Neural crest cell (in vitro differentiated cells): ENCODE data around the gene PPP2R2C. TPM values are rescaled to one million over a fixed set of nuclear protein-coding genes. Genes with fewer than 3 reads are reported as not detected.

Experiments
- DNase-seq: peaks from one replicate; pipeline ENCODE4 v3.0.0; 2021; ENCODE audit warnings: low read depth, mixed read lengths, low spot score
- H3K27ac Mint-ChIP-seq: one replicate; pipeline ENCODE4 v1.8.0; 2021; ENCODE audit warnings: mild to moderate bottlenecking, mixed read lengths; ENCODE audit not compliant: unreplicated experiment
- H3K27me3 Mint-ChIP-seq: 2 replicates; pipeline ENCODE4 v1.8.0; 2021; ENCODE audit warnings: low read depth, mild to moderate bottlenecking, mixed read lengths
- H3K36me3 Mint-ChIP-seq: 2 replicates; pipeline ENCODE4 v1.8.0; 2021; ENCODE audit warnings: low read depth, mild to moderate bottlenecking, mixed read lengths
- H3K4me1 Mint-ChIP-seq: 2 replicates; pipeline ENCODE4 v1.8.0; 2021; ENCODE audit warnings: mixed read lengths
- H3K4me3 Mint-ChIP-seq: one replicate; pipeline ENCODE4 v1.8.0; 2021; ENCODE audit warnings: mild to moderate bottlenecking, mixed read lengths
- H3K9me3 Mint-ChIP-seq: 2 replicates; pipeline ENCODE4 v1.8.0; 2021; ENCODE audit warnings: mixed read lengths
- total RNA-seq: library from RNA; stranded (reverse); gene quantifications from 2 replicates; pipeline ENCODE4 v1.2.1, GENCODE V29; 2021
- TF ChIP-seq, protein P1 (sequence below): fragments of 200-600 bp; sonication (generic); conservative IDR thresholded peaks from 2 replicates; pipeline ENCODE4 v1.5.0; 2021; ENCODE audit warnings: antibody characterized with exemption, mild to moderate bottlenecking

Gene PPP2R2C
- total RNA-seq, 1 donor from 2014 or later = 0.35 TPM

DNA sequence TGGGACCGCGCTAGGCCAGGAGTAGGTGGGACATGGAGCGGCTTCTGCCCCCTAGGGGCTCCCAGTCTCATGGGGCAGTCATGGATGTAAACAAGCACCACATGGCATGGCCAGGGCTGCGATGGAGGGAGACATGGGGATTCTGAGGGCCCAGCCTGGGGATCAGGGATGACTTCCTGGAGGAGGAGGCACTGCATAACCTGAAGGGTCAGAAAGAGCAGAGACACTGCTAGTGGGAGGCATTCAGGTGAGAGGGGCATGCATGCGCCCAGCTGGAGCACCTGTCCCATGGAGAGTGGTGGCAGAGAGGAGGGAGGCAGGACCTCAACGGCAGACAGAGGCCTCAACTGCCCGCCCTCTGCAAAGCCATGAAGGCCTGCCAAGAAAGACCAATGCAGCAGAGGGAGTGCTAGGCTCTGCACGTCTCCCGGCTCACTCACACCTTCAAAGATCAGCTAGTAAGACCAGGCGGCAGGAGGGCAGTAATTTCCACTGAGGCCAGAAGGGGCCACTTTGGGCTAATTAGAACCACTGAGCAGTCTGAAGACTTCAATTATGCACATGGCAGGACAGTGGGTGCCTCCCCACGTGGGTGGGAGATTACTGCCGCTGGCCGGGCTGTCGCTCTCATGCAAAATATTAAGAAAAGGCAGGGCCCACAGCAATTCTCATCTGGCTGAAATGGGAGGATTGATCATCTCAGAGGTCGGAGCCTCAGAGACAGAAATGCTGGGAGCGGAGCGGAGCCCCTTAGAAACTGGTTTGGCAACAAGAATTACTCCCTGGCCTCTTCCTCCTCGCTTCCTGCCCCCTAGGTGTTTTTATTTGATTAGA is 69.6 kb downstream of the PPP2R2C start:
- H3K27me3 Mint-ChIP-seq = peaks cover 88% of the 10 kb centered on the region
- H3K36me3 Mint-ChIP-seq = no peaks in the 10 kb centered on the region
- no peak overlapping the region for H3K27ac Mint-ChIP-seq
- peaks cover 5% of the 10 kb centered on the region for H3K4me1 Mint-ChIP-seq
- DNase-seq = no peak
- H3K4me3 Mint-ChIP-seq = no peak overlapping the region
- TF ChIP-seq, protein P1, sequence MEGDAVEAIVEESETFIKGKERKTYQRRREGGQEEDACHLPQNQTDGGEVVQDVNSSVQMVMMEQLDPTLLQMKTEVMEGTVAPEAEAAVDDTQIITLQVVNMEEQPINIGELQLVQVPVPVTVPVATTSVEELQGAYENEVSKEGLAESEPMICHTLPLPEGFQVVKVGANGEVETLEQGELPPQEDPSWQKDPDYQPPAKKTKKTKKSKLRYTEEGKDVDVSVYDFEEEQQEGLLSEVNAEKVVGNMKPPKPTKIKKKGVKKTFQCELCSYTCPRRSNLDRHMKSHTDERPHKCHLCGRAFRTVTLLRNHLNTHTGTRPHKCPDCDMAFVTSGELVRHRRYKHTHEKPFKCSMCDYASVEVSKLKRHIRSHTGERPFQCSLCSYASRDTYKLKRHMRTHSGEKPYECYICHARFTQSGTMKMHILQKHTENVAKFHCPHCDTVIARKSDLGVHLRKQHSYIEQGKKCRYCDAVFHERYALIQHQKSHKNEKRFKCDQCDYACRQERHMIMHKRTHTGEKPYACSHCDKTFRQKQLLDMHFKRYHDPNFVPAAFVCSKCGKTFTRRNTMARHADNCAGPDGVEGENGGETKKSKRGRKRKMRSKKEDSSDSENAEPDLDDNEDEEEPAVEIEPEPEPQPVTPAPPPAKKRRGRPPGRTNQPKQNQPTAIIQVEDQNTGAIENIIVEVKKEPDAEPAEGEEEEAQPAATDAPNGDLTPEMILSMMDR = no peak
- H3K9me3 Mint-ChIP-seq = no peaks in the 10 kb centered on the region

GRCh38 chr4:6401797-6402196 is 70.6 kb downstream of the PPP2R2C start:
- peaks cover 88% of the 10 kb centered on the region for H3K27me3 Mint-ChIP-seq

DNA sequence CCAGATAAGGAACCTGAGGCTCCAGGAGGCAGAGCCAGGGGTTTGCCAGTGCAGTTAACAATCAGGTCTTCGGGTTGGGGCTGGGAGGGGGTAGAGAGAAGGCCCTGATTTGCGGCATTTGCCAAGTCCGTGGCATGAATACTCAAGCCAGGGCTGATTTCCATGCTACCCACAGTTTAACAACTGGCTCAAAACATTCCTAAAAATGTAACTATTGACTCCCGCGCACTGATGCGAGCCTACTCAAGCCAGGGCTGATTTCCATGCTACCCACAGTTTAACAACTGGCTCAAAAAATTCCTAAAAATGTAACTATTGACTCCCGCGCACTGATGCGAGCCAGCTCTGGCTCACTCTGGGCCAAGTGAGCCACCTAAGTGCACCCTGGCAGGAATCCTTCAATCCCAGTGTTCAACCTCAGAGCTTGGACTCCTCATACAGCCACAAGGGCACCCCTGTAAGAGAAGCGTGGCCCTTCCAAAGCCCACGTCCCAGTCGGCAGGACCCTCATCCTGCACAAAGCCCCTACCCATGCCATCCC is 75.6 kb downstream of the PPP2R2C start:
- Mint-ChIP-seq H3K27ac (no peak overlapping the region), H3K27me3 (peaks cover 43% of the 10 kb centered on the region), H3K36me3 (no peaks in the 10 kb centered on the region), H3K4me1 (no peaks in the 10 kb centered on the region), H3K9me3 (no peaks in the 10 kb centered on the region), H3K4me3 (no peak overlapping the region)
- no peak for DNase-seq
- TF ChIP-seq, protein P1 = no peak

More at GRCh38 chr4:6401797-6402196, 70.6 kb downstream of the PPP2R2C start:
- H3K36me3 Mint-ChIP-seq = no peaks in the 10 kb centered on the region
- no peak overlapping the region for H3K27ac Mint-ChIP-seq
- H3K9me3 Mint-ChIP-seq = no peaks in the 10 kb centered on the region
- DNase-seq = no peak
- no peak overlapping the region for H3K4me3 Mint-ChIP-seq
- peaks cover 5% of the 10 kb centered on the region for H3K4me1 Mint-ChIP-seq
- TF ChIP-seq, protein P1 = no peak

DNA sequence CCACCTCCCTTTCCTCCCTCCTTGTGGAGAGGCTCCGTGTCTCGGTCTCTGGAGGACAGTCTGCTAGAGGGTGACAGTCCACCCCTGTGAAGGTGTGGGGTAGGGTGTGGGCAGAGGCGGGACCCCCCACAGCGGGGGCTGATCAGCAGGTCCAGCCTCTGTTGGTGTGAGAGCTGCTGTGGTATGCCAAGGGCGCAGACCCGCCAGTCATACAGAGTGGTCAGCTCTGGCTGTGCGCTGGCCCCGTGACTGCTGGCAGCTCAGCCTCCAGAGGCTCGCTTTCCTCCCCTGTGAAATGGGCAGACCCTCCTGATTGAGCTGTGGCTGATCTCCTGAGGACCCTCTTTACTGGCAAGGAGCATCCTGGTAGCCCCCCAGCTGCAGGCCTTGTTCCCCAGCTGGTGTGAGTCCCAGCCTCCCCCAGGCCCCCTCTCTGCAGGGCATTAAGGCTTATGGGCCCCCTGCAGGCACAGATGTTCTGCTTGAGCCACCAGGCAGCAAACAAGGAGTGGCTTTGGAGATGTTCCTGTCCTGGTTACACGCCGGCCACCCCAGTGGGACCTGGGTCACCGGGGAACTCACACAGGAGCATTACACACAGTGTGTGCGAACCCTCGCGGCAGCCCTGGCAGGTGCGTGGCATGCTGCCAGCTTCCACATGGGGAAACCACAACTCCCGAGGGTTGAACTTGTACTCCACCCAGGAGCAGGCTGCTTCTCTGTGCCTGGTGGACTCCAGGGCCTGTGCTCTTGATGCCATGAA is 76.8 kb downstream of the PPP2R2C start:
- TF ChIP-seq, protein P1 = no peak
- H3K36me3 Mint-ChIP-seq = no peaks in the 10 kb centered on the region
- H3K9me3 Mint-ChIP-seq = no peaks in the 10 kb centered on the region
- no peak overlapping the region for H3K27ac Mint-ChIP-seq
- H3K4me3 Mint-ChIP-seq = no peak overlapping the region
- H3K4me1 Mint-ChIP-seq = no peaks in the 10 kb centered on the region
- DNase-seq = no peak
- peaks cover 32% of the 10 kb centered on the region for H3K27me3 Mint-ChIP-seq

DNA sequence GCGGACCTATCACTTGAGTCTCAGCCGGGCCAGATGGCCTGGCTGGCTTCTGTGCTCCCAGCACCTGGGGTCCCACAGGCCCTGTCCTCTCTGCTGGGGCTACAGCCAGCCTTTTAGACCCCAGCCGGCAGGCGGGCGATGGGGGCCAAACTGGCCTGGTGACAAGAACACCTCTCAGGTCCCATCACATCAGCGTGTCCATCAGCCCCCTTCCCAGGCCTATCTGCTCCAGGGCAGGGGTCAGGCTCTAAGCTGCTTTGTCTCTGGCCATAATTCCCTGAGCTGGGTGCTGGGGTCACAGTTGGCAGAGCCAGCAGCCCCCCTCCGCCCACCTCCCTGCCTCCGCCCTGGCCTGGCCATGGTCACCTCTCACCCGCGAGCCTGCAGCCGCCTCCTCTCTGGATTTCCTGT is 77.7 kb downstream of the PPP2R2C start:
- Mint-ChIP-seq H3K9me3 (no peaks in the 10 kb centered on the region), H3K4me3 (no peak overlapping the region), H3K4me1 (no peaks in the 10 kb centered on the region), H3K27ac (peak overlapping the region; percentile 35), H3K27me3 (peaks cover 22% of the 10 kb centered on the region), H3K36me3 (no peaks in the 10 kb centered on the region)
- DNase-seq = no peak
- TF ChIP-seq, protein P1 = no peak
